Tibial nerve (tissue), 3 donors: Measurements from ENCODE around the gene ADGRG6.
A peak's percentile ranks its signal among the peaks of the same experiment; 100 is the strongest.

Experiments
- CTCF ChIP-seq, 5 experiments: fragments of 200-600 bp in 3 of 5; fragments of 450-650 bp in 2 of 5; sonication (generic) in 3 of 5; IDR thresholded peaks; one replicate each; pipeline ENCODE4 v1.5.1; 2016 to 2019; ENCODE audit warnings: antibody characterized with exemption in 5 of 5, mild to moderate bottlenecking in 3 of 5, moderate library complexity in 2 of 5
- POLR2A ChIP-seq, 2 donors: fragments of 450-650 bp; IDR thresholded peaks; one replicate each; pipeline ENCODE4 v1.6.1; 2017; ENCODE audit warnings: antibody characterized with exemption in 2 of 2, mild to moderate bottlenecking in 2 of 2, moderate library complexity in 2 of 2

GRCh38 chr6:142387997-142388815 is 86.4 kb downstream of the ADGRG6 start:
- TF ChIP-seq POLR2A (IDR thresholded peaks at IDR 0.05) (no peak), CTCF (IDR thresholded peaks at IDR 0.05) (peak; percentile 50 to 81 (median 61))
